NCI-H2196 (cell line): ENCODE data around the gene CYTH1.
"Not testable (repeated sequence)": the region's sequence is repeated elsewhere in the genome, so short reads cannot be mapped to it uniquely, and the experiment has no call there.

Source experiments
- DNase-seq: peaks from one replicate; lab custom pipeline; 2025; ENCODE audit not compliant: unreplicated experiment; lab: John Stamatoyannopoulos, UW

The CYTH1 gene

GRCh38 chr17:78789149-78789662 is 7.1 kb upstream of the CYTH1 start:
- DNase-seq, result peak; percentile 61

GRCh38 chr17:78788451-78788850 is 6.4 kb upstream of the CYTH1 start:
- DNase-seq, result no peak

GRCh38 chr17:78787444-78787843 is 5.4 kb upstream of the CYTH1 start:
- no peak for DNase-seq

- peak; percentile 44 for DNase-seq
Measured at GRCh38 chr17:78785663-78786057, 3.6 kb upstream of the CYTH1 start.

- no peak for DNase-seq
Measured at GRCh38 chr17:78785011-78785662, 3.1 kb upstream of the CYTH1 start.

GRCh38 chr17:78784352-78784751 is 2.3 kb upstream of the CYTH1 start:
- DNase-seq, result no peak

- DNase-seq, result no peak
Measured at GRCh38 chr17:78783711-78784324, 1.7 kb upstream of the CYTH1 start.

- DNase-seq, result no peak
Measured at GRCh38 chr17:78781104-78781892, 775 bp downstream of the CYTH1 start.

- no peak for DNase-seq
Measured at GRCh38 chr17:78780335-78780734, 1.7 kb downstream of the CYTH1 start.

- no peak for DNase-seq
Measured at GRCh38 chr17:78779850-78780249, 2.2 kb downstream of the CYTH1 start.

- DNase-seq, result not testable (repeated sequence)
Measured at GRCh38 chr17:78779286-78779651, 2.8 kb downstream of the CYTH1 start.

- DNase-seq, result no peak
Measured at GRCh38 chr17:78777881-78778280, 4.2 kb downstream of the CYTH1 start.

GRCh38 chr17:78774956-78775571 is 7.0 kb downstream of the CYTH1 start:
- DNase-seq, result no peak

GRCh38 chr17:78774453-78774852 is 7.6 kb downstream of the CYTH1 start:
- no peak for DNase-seq

- no peak for DNase-seq
Measured at GRCh38 chr17:78771758-78772382, 10.2 kb downstream of the CYTH1 start.

- DNase-seq, result no peak
Measured at GRCh38 chr17:78769196-78769773, 12.8 kb downstream of the CYTH1 start.

GRCh38 chr17:78767806-78768205 is 14.3 kb downstream of the CYTH1 start:
- peak; percentile 64 for DNase-seq

- DNase-seq, result no peak
Measured at GRCh38 chr17:78766743-78767294, 15.3 kb downstream of the CYTH1 start.

GRCh38 chr17:78766225-78766624 is 15.8 kb downstream of the CYTH1 start:
- DNase-seq, result no peak

GRCh38 chr17:78765821-78766220 is 16.3 kb downstream of the CYTH1 start:
- DNase-seq, result no peak
